Fibroblast of the aortic adventitia (primary cell): ENCODE measurements around the gene CDK5RAP3. TPM values are rescaled to one million over a fixed set of nuclear protein-coding genes. Genes with fewer than 3 reads are reported as not detected.
"Not testable (repeated sequence)": the region's sequence is repeated elsewhere in the genome, so short reads cannot be mapped to it uniquely, and the experiment has no call there.

Experiments used
- DNase-seq: peaks from one replicate; pipeline ENCODE4 v3.0.0-alpha.2; 2010; ENCODE audit warnings: low read depth
- H3K4me3 ChIP-seq: 2 replicates; pipeline ENCODE4 v1.5.1; 2011; ENCODE audit warnings: low read depth, mild to moderate bottlenecking, control low read depth, low read length, moderate library complexity
- CTCF ChIP-seq: IDR thresholded peaks from 2 replicates; pipeline ENCODE4 v1.5.1; 2011; ENCODE audit warnings: mild to moderate bottlenecking, low read length, control low read depth, inconsistent platforms; ENCODE audit not compliant: insufficient read depth
- total RNA-seq: library from RNA; depleted of rRNA; stranded (reverse); fragments of >200 nt; gene quantifications from 2 replicates; pipeline ENCODE4 v1.2.3, GENCODE V29; 2012; ENCODE audit warnings: low replicate concordance

The CDK5RAP3 gene
- total RNA-seq, 1 donor, result 49.5 TPM

GRCh38 chr17:47983492-47984223 is 12.7 kb downstream of the CDK5RAP3 start:
- no peak overlapping the region for H3K4me3 ChIP-seq
- DNase-seq, result peak; percentile 64
- no peak for TF ChIP-seq CTCF

GRCh38 chr17:47986520-47986919 is 15.6 kb downstream of the CDK5RAP3 start:
- no peak for TF ChIP-seq CTCF
- H3K4me3 ChIP-seq, result no peak overlapping the region
- DNase-seq, result no peak

DNA sequence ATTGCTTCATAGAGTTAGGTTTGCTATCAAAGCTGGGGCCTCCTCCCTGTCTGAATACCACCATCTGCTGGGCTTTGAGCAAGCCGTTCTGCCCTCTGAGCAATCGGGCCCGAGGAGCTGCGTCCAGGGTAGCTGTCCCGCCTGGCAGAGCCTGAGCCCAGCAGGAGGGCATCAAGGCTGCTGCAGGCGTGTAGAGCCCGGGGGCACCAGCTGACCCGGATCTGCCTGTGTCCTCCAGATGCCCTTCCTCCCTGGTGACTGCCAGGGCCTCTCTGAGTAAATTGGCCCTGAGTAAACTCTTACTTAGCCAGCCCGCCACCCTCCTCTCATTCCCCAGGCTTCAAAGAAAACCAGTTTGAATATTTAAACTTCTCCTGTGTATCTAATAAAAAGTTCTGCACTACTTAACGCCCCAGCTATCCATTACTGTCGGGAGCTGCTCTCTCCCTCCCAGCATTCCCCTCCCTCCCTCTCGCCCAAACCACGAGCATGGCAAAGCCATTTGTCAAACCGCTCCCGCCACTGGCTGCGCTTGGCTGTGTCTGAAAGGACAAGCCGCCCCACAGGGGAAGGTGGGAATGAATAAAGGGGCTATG is 16.4 kb downstream of the CDK5RAP3 start:
- no peak for DNase-seq
- H3K4me3 ChIP-seq, result no peak overlapping the region
- no peak for TF ChIP-seq CTCF

DNA sequence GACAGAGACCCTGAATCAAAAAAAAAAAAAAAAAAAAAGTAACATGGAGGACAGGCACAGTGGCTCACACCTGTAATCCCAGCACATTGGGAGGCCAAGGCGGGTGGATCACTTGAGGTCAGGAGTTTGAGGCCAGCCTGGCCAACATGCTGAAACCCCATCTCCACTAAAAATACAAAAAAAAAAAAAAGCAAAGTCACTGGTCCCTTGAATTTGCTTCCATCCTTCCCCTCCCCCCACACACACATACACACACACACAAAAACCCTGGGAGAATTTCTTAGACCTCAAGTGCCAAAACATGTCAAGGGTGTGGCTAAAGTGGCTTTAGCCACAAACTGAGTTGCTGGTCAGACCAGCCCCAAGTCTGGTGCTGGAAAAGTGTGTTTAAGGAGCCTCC is 17.5 kb downstream of the CDK5RAP3 start:
- not testable (repeated sequence) for DNase-seq

GRCh38 chr17:47989159-47989558 is 18.2 kb downstream of the CDK5RAP3 start:
- TF ChIP-seq CTCF, result no peak
- no peak for DNase-seq
- no peak overlapping the region for H3K4me3 ChIP-seq

More for the DNA sequence above, 17.5 kb downstream of the CDK5RAP3 start:
- H3K4me3 ChIP-seq, result not testable (repeated sequence)

GRCh38 chr17:47989700-47990099 is 18.8 kb downstream of the CDK5RAP3 start:
- no peak overlapping the region for H3K4me3 ChIP-seq
- no peak for DNase-seq
- no peak for TF ChIP-seq CTCF

- no peak for TF ChIP-seq CTCF
Observed at GRCh38 chr17:47990962-47991731, 20.2 kb downstream of the CDK5RAP3 start.

More at GRCh38 chr17:47990962-47991731, 20.2 kb downstream of the CDK5RAP3 start:
- H3K4me3 ChIP-seq, result no peak overlapping the region
- no peak for DNase-seq
